ENCODE results near the gene TRIM61.
A peak's percentile ranks its signal among the peaks of the same experiment; 100 is the strongest.
"Not testable (repeated sequence)": the region's sequence is repeated elsewhere in the genome, so short reads cannot be mapped to it uniquely, and the experiment has no call there.

TRIM61 gene

DNA sequence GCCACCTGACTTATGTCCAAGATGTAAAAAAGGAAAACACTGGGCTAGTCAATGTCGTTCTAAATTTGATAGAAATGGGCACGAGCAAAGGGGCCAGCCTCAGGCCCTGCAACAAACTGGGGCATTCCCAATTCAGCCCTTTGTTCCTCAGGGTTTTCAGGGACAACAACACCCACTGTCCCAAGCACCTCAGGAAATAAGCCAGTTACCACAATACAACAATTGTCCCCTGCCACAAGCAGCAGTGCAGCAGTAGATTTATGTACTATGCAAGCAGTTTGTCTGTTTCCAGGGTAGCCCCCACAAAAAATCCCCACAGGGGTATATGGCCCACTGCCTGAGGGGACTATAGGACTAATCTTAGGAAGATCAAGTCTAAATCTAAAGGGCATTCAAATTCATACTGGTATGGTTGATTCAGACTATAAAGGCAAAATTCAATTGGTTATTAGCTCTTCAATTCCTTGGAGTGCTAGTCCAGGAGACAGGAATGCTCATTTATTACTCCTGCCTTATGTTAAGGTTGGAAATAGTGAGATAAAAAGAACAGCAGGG lies 21.1 kb upstream of the TRIM61 start:
- DNase-seq (ENCODE audit: low spot score); H3K9me3 Mint-ChIP-seq; H3K4me3 Mint-ChIP-seq; H3K27ac Mint-ChIP-seq; H3K36me3 Mint-ChIP-seq (ENCODE audit: low read depth); H3K4me1 Mint-ChIP-seq (ENCODE audit: low read depth): not testable (repeated sequence)
- peaks cover 16% of the 10 kb centered on the region for H3K27me3 Mint-ChIP-seq (ENCODE audit: low read depth)

- H3K27me3 Mint-ChIP-seq (ENCODE audit: low read depth), result peaks cover 16% of the 10 kb centered on the region
- H3K4me1 Mint-ChIP-seq (ENCODE audit: low read depth), result no peaks in the 10 kb centered on the region
- H3K27ac Mint-ChIP-seq, result no peak overlapping the region
These were observed 20.5 kb upstream of the TRIM61 start for GRCh38 chr4:164997941-164998340.

GRCh38 chr4:164997324-164997723 lies 19.9 kb upstream of the TRIM61 start:
- no peak for DNase-seq (ENCODE audit: low spot score)
- H3K27ac Mint-ChIP-seq, result no peak overlapping the region
- peaks cover 16% of the 10 kb centered on the region for H3K27me3 Mint-ChIP-seq (ENCODE audit: low read depth)
- H3K9me3 Mint-ChIP-seq, result no peaks in the 10 kb centered on the region
- no peak overlapping the region for H3K4me3 Mint-ChIP-seq
- H3K36me3 Mint-ChIP-seq (ENCODE audit: low read depth), result no peaks in the 10 kb centered on the region
- no peaks in the 10 kb centered on the region for H3K4me1 Mint-ChIP-seq (ENCODE audit: low read depth)

More at GRCh38 chr4:164997941-164998340, 20.5 kb upstream of the TRIM61 start:
- Mint-ChIP-seq H3K36me3 (ENCODE audit: low read depth) (no peaks in the 10 kb centered on the region), H3K9me3 (no peaks in the 10 kb centered on the region), H3K4me3 (no peak overlapping the region)
- no peak for DNase-seq (ENCODE audit: low spot score)

DNA sequence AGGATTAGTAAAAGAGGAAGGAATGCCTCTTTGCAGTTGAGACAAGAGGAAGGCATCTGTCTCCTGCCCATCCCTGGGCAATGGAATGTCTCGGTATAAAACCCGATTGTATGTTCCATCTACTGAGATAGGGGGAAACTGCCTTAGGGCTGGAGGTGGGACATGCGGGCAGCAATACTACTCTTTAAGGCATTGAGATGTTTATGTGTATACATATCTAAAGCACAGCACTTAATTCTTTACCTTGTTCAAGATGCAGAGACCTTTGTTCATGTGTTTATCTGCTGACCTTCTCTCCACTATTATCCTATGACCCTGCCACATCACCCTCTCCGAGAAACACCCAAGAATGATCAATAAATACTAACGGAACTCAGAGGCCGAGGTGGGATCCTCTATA lies 18.7 kb upstream of the TRIM61 start:
- H3K4me3 Mint-ChIP-seq; H3K4me1 Mint-ChIP-seq (ENCODE audit: low read depth); H3K27ac Mint-ChIP-seq; DNase-seq (ENCODE audit: low spot score); H3K36me3 Mint-ChIP-seq (ENCODE audit: low read depth); H3K9me3 Mint-ChIP-seq: not testable (repeated sequence)
- peaks cover 14% of the 10 kb centered on the region for H3K27me3 Mint-ChIP-seq (ENCODE audit: low read depth)

- H3K36me3 Mint-ChIP-seq (ENCODE audit: low read depth); H3K27ac Mint-ChIP-seq; H3K9me3 Mint-ChIP-seq; DNase-seq (ENCODE audit: low spot score); H3K4me1 Mint-ChIP-seq (ENCODE audit: low read depth); H3K4me3 Mint-ChIP-seq: not testable (repeated sequence)
- peaks cover 13% of the 10 kb centered on the region for H3K27me3 Mint-ChIP-seq (ENCODE audit: low read depth)
These were observed 13.3 kb upstream of the TRIM61 start for GRCh38 chr4:164990786-164991185.

DNA sequence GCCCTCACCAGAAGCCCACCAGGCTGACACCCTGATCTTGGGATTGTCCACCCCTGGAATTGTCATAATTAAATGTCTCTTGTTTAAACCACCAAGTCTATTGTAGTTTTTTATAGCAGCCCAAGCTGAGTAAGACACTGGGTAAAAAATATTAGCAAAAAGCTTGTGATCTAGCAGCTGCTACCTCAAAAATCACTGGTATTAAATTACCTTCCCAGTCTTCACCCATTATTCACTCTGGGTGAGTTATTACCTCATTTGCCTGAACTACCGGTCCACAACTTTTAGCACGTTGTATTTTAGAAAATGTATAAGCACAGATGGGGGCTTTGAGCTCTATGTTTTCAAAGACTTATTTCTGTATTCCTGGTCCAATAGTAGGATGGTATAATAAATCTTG lies 12.0 kb upstream of the TRIM61 start:
- Mint-ChIP-seq H3K4me3 (no peak overlapping the region), H3K9me3 (no peaks in the 10 kb centered on the region), H3K4me1 (ENCODE audit: low read depth) (no peaks in the 10 kb centered on the region), H3K36me3 (ENCODE audit: low read depth) (no peaks in the 10 kb centered on the region), H3K27me3 (ENCODE audit: low read depth) (peaks cover 13% of the 10 kb centered on the region), H3K27ac (no peak overlapping the region)
- DNase-seq (ENCODE audit: low spot score), result no peak

- not testable (repeated sequence) for H3K9me3 Mint-ChIP-seq; H3K27me3 Mint-ChIP-seq (ENCODE audit: low read depth); H3K4me3 Mint-ChIP-seq; H3K27ac Mint-ChIP-seq; DNase-seq (ENCODE audit: low spot score)
- Mint-ChIP-seq H3K4me1 (ENCODE audit: low read depth) (peaks cover 14% of the 10 kb centered on the region), H3K36me3 (ENCODE audit: low read depth) (peaks cover 29% of the 10 kb centered on the region)
These were observed 5.5 kb downstream of the TRIM61 start for GRCh38 chr4:164971929-164972328.

- H3K4me1 Mint-ChIP-seq (ENCODE audit: low read depth), result peaks cover 15% of the 10 kb centered on the region
- no peak overlapping the region for H3K4me3 Mint-ChIP-seq
- H3K36me3 Mint-ChIP-seq (ENCODE audit: low read depth), result peaks cover 8% of the 10 kb centered on the region
- H3K9me3 Mint-ChIP-seq, result no peaks in the 10 kb centered on the region
- no peak overlapping the region for H3K27ac Mint-ChIP-seq
- no peaks in the 10 kb centered on the region for H3K27me3 Mint-ChIP-seq (ENCODE audit: low read depth)
- no peak for DNase-seq (ENCODE audit: low spot score)
These were observed 17.6 kb downstream of the TRIM61 start for GRCh38 chr4:164959896-164960295.

GRCh38 chr4:164959421-164959820 lies 18.0 kb downstream of the TRIM61 start:
- H3K4me1 Mint-ChIP-seq (ENCODE audit: low read depth), result peaks cover 13% of the 10 kb centered on the region
- H3K9me3 Mint-ChIP-seq; H3K4me3 Mint-ChIP-seq; H3K27ac Mint-ChIP-seq; DNase-seq (ENCODE audit: low spot score); H3K27me3 Mint-ChIP-seq (ENCODE audit: low read depth); H3K36me3 Mint-ChIP-seq (ENCODE audit: low read depth): not testable (repeated sequence)

DNA sequence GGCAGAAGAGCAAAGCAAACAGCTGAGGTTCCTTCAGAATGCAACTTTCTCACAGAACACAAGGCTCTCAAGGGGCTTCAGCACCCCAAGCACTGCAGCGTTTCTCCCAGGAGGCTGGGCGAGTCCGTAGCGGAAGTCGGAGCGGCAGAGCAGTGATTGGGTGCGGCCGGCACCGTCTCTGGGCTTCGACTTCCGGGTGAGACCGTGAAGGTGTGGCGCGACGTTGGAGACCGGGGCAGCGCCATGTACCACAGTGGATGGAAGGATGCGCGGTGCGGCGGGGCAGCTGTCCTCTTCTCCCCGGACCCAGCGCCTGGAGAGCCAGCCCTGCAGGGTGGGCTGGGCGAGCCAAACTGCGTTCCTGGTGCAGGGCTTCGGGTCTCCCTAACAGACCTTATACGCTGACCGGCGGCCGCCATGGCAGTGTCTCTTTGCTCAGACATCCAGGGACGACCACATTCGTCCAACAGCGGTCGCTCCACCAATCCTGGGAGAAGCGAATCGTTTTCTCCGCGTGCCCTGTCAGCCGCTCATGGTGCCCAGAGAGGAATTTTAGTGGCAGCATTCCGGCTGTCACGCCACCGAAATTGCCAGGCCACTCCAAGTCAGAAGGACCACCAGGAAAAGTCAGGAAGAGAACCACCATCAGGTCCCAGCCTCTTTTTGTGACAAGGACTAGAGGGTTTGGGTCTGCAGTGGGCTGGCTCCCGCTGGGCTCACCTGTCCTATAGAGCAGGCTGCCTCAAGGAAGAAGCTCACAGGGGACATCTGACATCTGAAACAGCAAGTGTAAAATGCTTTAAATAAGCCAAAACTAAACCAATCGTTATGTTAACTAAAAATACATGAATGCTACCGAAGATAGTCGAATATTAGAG lies 20.5 kb downstream of the TRIM61 start:
- peak overlapping the region; percentile 95 for H3K4me3 Mint-ChIP-seq
- DNase-seq (ENCODE audit: low spot score), result peak; percentile 81
- H3K36me3 Mint-ChIP-seq (ENCODE audit: low read depth), result peaks cover 8% of the 10 kb centered on the region
- H3K4me1 Mint-ChIP-seq (ENCODE audit: low read depth), result peaks cover 13% of the 10 kb centered on the region
- H3K27ac Mint-ChIP-seq, result peak overlapping the region; percentile 74
- peaks cover 4% of the 10 kb centered on the region for H3K27me3 Mint-ChIP-seq (ENCODE audit: low read depth)
- H3K9me3 Mint-ChIP-seq, result no peaks in the 10 kb centered on the region

GRCh38 chr4:164955107-164955805 lies 22.2 kb downstream of the TRIM61 start:
- H3K9me3 Mint-ChIP-seq, result no peaks in the 10 kb centered on the region
- no peak overlapping the region for H3K27ac Mint-ChIP-seq
- peak overlapping the region; percentile 69 for H3K4me3 Mint-ChIP-seq
- peaks cover 4% of the 10 kb centered on the region for H3K27me3 Mint-ChIP-seq (ENCODE audit: low read depth)
- DNase-seq (ENCODE audit: low spot score), result no peak
- H3K36me3 Mint-ChIP-seq (ENCODE audit: low read depth), result peaks cover 8% of the 10 kb centered on the region
- H3K4me1 Mint-ChIP-seq (ENCODE audit: low read depth), result peaks cover 13% of the 10 kb centered on the region

DNA sequence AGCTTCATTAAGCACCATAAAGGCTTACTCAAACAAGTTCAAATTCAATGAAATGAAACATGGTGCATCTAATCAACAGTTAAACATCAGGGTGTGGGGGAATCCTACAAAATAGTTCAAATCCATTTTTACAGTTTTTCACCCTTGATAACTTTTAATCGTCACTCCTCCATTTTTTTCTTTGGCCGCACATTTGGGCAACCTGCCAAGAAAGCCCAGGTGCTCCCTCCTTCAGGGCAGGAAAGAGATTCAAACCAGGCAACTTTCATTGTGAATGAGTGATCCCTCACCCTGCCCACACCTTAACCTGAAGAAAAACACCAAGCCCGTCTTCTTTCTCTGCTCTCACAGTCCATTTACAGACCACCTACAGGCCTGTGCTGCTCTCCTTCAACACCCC lies 24.9 kb downstream of the TRIM61 start:
- H3K9me3 Mint-ChIP-seq, result no peaks in the 10 kb centered on the region
- peaks cover 3% of the 10 kb centered on the region for H3K36me3 Mint-ChIP-seq (ENCODE audit: low read depth)
- DNase-seq (ENCODE audit: low spot score), result no peak
- H3K4me1 Mint-ChIP-seq (ENCODE audit: low read depth), result peaks cover 5% of the 10 kb centered on the region
- H3K4me3 Mint-ChIP-seq, result no peak overlapping the region
- H3K27me3 Mint-ChIP-seq (ENCODE audit: low read depth), result peaks cover 13% of the 10 kb centered on the region
- no peak overlapping the region for H3K27ac Mint-ChIP-seq

- H3K9me3 Mint-ChIP-seq, result no peaks in the 10 kb centered on the region
These were observed 27.9 kb downstream of the TRIM61 start for GRCh38 chr4:164949448-164950143.

GRCh38 chr4:164948975-164949374 lies 28.5 kb downstream of the TRIM61 start:
- Mint-ChIP-seq H3K9me3 (no peaks in the 10 kb centered on the region), H3K4me3 (no peak overlapping the region), H3K36me3 (ENCODE audit: low read depth) (no peaks in the 10 kb centered on the region), H3K27me3 (ENCODE audit: low read depth) (peaks cover 13% of the 10 kb centered on the region), H3K4me1 (ENCODE audit: low read depth) (no peaks in the 10 kb centered on the region), H3K27ac (no peak overlapping the region)
- DNase-seq (ENCODE audit: low spot score), result no peak

More at GRCh38 chr4:164949448-164950143, 27.9 kb downstream of the TRIM61 start:
- peaks cover 13% of the 10 kb centered on the region for H3K27me3 Mint-ChIP-seq (ENCODE audit: low read depth)
- H3K27ac Mint-ChIP-seq, result no peak overlapping the region
- H3K4me1 Mint-ChIP-seq (ENCODE audit: low read depth), result no peaks in the 10 kb centered on the region
- no peak overlapping the region for H3K4me3 Mint-ChIP-seq
- H3K36me3 Mint-ChIP-seq (ENCODE audit: low read depth), result no peaks in the 10 kb centered on the region
- no peak for DNase-seq (ENCODE audit: low spot score)
